Bronchial smooth muscle cell (primary cell): ENCODE measurements around the gene KDELR3. TPM values are rescaled to one million over a fixed set of nuclear protein-coding genes. Genes with fewer than 3 reads are reported as not detected.

ENCODE experiments used
- total RNA-seq: library from RNA; depleted of rRNA; stranded (reverse); fragments of >200 nt; gene quantifications from 2 replicates; pipeline ENCODE4 v1.2.1, GENCODE V29; 2014

The KDELR3 gene
- 43.8 and 67.6 TPM in 2 replicates for total RNA-seq

DNA sequence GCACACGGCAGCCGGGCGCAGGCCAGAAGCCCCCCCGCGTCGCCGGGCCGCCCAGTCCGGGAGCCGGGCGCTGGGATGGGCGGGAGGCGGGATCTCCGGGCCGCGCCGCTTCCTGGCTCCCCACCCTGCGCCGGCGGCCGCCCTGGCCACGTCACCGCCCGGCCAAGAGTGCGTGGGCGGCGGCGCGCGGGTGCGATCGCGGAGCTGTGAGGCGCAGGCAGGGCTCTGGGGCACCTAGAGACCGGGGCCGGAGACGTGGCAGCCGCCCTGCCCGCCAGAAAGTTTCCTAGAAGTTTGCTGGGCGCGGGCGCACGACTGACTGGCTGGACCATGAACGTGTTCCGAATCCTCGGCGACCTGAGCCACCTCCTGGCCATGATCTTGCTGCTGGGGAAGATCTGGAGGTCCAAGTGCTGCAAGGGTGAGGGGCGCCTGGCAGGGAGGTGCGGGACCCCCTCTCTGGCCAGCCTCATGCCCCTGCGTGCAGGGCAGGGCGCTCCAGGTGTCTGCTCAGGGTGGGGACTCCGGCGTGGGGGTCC, at the start of gene KDELR3:
TSS of gene KDELR3 (plus strand) at position 193 of the 539 bp plus-strand sequence. CDS start at position 331, 138 bp downstream.

DNA sequence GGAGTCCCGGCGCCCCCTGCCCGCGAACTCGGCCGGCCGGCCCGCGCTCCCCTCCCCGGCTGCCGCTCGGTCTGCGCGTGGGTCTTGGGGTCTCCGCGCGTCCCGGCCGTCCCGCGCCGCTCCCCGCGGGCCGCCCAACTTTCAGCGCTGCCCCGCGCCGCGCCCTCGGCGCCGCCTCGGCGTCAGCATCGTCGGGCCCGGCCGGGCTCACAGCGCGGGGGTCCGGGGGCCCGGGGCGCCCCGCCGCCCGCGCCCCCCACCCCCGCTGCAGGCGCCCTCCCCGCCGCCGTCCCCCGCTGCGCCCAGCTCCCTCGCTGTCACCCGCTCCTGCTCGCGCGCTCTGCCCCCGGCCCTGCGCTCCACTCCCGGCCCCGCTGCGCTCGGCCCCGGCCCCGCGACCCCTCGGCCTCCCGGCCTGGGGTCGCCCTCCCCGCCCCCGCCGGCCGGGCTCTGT, 12.8 kb upstream of the KDELR3 start, which contains the start of gene KCNJ4:
TSS of gene KCNJ4 (minus strand) at position 124 of the 454 bp plus-strand sequence. CDS start 27,067 bp downstream, outside the sequence.

DNA sequence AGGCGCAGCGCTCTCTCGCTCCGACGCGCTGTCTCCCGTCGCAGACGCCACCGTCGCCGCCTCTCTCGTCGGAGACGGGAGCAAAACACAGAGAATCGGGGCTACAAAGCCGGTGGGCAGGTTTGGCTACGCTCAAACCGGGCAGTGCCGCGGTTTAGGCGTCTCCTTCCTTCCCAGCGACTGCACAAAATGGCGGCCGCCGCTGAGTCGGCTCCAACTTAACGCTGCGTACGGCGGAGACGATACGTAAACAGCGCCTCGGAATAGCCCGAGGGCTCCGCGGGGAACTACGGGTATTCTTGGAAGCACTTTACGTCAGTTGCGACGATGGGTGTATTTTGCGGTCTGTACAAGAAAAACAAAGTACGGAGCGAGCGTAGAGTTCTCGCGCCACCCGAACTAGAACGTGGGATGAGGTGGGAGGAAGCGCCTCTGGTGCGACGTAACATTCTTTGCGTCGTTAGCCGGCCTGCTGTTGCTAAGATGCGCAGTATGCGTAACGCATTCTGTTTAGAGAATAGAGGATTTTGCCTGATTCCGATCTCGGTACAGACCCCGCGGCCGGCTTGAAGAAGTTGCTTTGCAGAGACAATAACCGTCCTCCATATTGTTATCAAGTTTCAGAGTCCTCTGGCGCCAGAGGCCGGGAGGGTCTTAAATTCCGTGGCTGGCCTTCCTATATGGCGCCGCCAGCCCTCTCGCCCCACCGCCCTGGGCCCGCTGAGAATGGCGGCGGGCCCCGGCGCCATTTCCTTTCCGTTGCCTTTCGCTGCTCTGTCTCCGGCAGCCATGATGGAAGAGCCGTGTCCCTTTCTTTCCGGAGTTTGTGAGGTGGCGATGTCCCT, 38.4 kb downstream of the KDELR3 start, which contains the start of gene DDX17:
TSS of gene DDX17 (minus strand) at position 194 of the 845 bp plus-strand sequence.

Other genes starting within 250 kb of the KDELR3 start
- 14.1 and 15.4 TPM in 2 replicates for gene TMEM184B, start 195.1 kb upstream of the KDELR3 start, total RNA-seq
- 59.6 and 79.3 TPM in 2 replicates for gene CSNK1E, start 150.7 kb upstream of the KDELR3 start, total RNA-seq
- gene KCNJ4, start 12.9 kb upstream of the KDELR3 start, total RNA-seq = not detected in 2 replicates
- gene DDX17, start 38.2 kb downstream of the KDELR3 start, total RNA-seq = 311 and 366 TPM in 2 replicates
- 6.9 and 8.0 TPM in 2 replicates for gene DMC1, start 102.1 kb downstream of the KDELR3 start, total RNA-seq
- gene FAM227A, start 188.3 kb downstream of the KDELR3 start, total RNA-seq = 1.1 and 2.5 TPM in 2 replicates
- gene CBY1, start 188.5 kb downstream of the KDELR3 start, total RNA-seq = 17.8 TPM in 2 replicates
- 50.0 and 72.0 TPM in 2 replicates for gene TOMM22, start 213.9 kb downstream of the KDELR3 start, total RNA-seq
- 33.3 and 34.2 TPM in 2 replicates for gene JOSD1, start 232.8 kb downstream of the KDELR3 start, total RNA-seq
- 16.1 and 36.7 TPM in 2 replicates for gene GTPBP1, start 237.8 kb downstream of the KDELR3 start, total RNA-seq